Jurkat, Clone E6-1 (cell line): ENCODE data around the gene MCM3AP.
"Not testable (repeated sequence)": the region's sequence is repeated elsewhere in the genome, so short reads cannot be mapped to it uniquely, and the experiment has no call there.

Experiments
- DNase-seq: peaks from one replicate; pipeline ENCODE4 v3.0.0-alpha.2; 2011; ENCODE audit warnings: low read depth, low spot score
- H3K4me3 ChIP-seq: 2 replicates; pipeline ENCODE4 v1.5.1; 2011; ENCODE audit warnings: mild to moderate bottlenecking, low read length, control low read depth, moderate library complexity

The MCM3AP gene

GRCh38 chr21:46211786-46212720, 73.4 kb downstream of the MCM3AP start:
- DNase-seq = no peak
- H3K4me3 ChIP-seq = no peak overlapping the region

GRCh38 chr21:46211376-46211775, 74.0 kb downstream of the MCM3AP start:
- no peak for DNase-seq
- H3K4me3 ChIP-seq = no peak overlapping the region

- DNase-seq = no peak
- no peak overlapping the region for H3K4me3 ChIP-seq
Observed at GRCh38 chr21:46210378-46211136, 74.9 kb downstream of the MCM3AP start.

- DNase-seq = no peak
- H3K4me3 ChIP-seq = no peak overlapping the region
Observed at GRCh38 chr21:46208761-46209721, 76.4 kb downstream of the MCM3AP start.

- H3K4me3 ChIP-seq = no peak overlapping the region
- no peak for DNase-seq
Observed at GRCh38 chr21:46207920-46208591, 77.4 kb downstream of the MCM3AP start.

GRCh38 chr21:46207006-46207919, 78.1 kb downstream of the MCM3AP start:
- H3K4me3 ChIP-seq = no peak overlapping the region
- DNase-seq = no peak

- DNase-seq = no peak
- no peak overlapping the region for H3K4me3 ChIP-seq
Observed at GRCh38 chr21:46206163-46207005, 79.0 kb downstream of the MCM3AP start.

GRCh38 chr21:46205766-46206162, 79.6 kb downstream of the MCM3AP start:
- no peak for DNase-seq
- no peak overlapping the region for H3K4me3 ChIP-seq

- DNase-seq = no peak
- H3K4me3 ChIP-seq = no peak overlapping the region
Observed at GRCh38 chr21:46205166-46205565, 80.2 kb downstream of the MCM3AP start.

- DNase-seq = no peak
- no peak overlapping the region for H3K4me3 ChIP-seq
Observed at GRCh38 chr21:46203203-46203600, 82.2 kb downstream of the MCM3AP start.

GRCh38 chr21:46202592-46203202, 82.7 kb downstream of the MCM3AP start:
- H3K4me3 ChIP-seq = no peak overlapping the region
- DNase-seq = peak; percentile 64

- H3K4me3 ChIP-seq, DNase-seq: not testable (repeated sequence)
Observed at GRCh38 chr21:46200877-46201803, 84.3 kb downstream of the MCM3AP start.

GRCh38 chr21:46199436-46200373, 85.7 kb downstream of the MCM3AP start:
- no peak overlapping the region for H3K4me3 ChIP-seq
- DNase-seq = no peak

GRCh38 chr21:46196733-46197132, 88.7 kb downstream of the MCM3AP start:
- DNase-seq = no peak

More at GRCh38 chr21:46196733-46197132, 88.7 kb downstream of the MCM3AP start:
- H3K4me3 ChIP-seq = no peak overlapping the region
